ENCODE data around the gene ZFP36L1.

ZFP36L1 gene

DNA sequence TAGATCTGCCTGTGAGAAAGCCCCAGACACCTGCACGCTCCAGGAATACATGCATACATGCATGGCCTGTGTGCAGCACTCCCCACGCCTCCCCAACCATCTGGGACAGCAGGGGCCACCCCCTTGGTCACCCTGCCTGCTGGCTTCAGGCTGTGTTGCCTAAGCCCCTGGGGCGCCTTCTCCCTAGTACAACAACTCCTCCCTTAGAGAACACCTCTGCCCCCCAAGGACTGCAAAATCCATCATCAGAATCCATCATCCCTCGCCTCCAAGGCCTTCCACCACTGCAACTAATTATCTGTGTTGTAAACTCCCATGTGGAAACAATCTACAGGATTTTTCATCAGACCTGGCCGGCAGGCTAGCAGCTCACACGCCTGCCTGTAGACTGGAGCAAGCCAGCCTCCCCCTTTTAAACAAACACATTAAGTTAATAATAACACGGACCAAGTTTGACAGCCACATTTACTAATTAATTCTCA lies 36.8 kb downstream of the ZFP36L1 start:
- Histone ChIP-seq H3K4me1 (peaks cover 0 to 13% (median 0%) of the 10 kb centered on the region in 4 donors), H3K36me3 (no peaks in the 10 kb centered on the region), H3K27me3 (no peaks in the 10 kb centered on the region), H3K9me3 (no peaks in the 10 kb centered on the region), H3K4me3 (no peak overlapping the region), H3K27ac (no peak overlapping the region)
- no peak for DNase-seq
- intact Hi-C loops (cut with DNase I; ENCODE audit: low total_unique reads), result no loop called here
- TF ChIP-seq, protein P1, sequence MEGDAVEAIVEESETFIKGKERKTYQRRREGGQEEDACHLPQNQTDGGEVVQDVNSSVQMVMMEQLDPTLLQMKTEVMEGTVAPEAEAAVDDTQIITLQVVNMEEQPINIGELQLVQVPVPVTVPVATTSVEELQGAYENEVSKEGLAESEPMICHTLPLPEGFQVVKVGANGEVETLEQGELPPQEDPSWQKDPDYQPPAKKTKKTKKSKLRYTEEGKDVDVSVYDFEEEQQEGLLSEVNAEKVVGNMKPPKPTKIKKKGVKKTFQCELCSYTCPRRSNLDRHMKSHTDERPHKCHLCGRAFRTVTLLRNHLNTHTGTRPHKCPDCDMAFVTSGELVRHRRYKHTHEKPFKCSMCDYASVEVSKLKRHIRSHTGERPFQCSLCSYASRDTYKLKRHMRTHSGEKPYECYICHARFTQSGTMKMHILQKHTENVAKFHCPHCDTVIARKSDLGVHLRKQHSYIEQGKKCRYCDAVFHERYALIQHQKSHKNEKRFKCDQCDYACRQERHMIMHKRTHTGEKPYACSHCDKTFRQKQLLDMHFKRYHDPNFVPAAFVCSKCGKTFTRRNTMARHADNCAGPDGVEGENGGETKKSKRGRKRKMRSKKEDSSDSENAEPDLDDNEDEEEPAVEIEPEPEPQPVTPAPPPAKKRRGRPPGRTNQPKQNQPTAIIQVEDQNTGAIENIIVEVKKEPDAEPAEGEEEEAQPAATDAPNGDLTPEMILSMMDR (IDR thresholded peaks at IDR 0.05), result no peak

DNA sequence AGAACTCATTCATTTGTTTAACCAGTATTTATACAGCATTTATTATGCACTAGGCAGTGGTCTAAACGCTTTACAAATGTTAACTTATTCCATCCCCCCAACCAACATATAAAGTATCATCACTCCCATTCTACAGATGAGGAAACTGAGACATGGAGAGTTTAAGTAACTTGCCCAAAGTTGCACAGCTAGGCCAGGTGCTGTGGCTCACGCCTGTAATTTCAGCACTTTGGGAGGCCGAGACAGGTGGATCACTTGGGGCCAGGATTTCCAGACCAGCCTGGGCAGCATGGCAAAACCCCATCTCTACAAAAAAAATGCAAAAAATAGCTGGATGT lies 37.9 kb downstream of the ZFP36L1 start:
- Histone ChIP-seq H3K27ac (no peak overlapping the region), H3K27me3 (no peaks in the 10 kb centered on the region), H3K4me3 (no peak overlapping the region), H3K9me3 (no peaks in the 10 kb centered on the region), H3K4me1 (peaks cover 0 to 13% (median 0%) of the 10 kb centered on the region in 4 donors), H3K36me3 (no peaks in the 10 kb centered on the region)
- intact Hi-C loops (cut with DNase I; ENCODE audit: low total_unique reads), result no loop called here
- TF ChIP-seq, protein P1 (IDR thresholded peaks at IDR 0.05), result no peak
- no peak for DNase-seq

DNA sequence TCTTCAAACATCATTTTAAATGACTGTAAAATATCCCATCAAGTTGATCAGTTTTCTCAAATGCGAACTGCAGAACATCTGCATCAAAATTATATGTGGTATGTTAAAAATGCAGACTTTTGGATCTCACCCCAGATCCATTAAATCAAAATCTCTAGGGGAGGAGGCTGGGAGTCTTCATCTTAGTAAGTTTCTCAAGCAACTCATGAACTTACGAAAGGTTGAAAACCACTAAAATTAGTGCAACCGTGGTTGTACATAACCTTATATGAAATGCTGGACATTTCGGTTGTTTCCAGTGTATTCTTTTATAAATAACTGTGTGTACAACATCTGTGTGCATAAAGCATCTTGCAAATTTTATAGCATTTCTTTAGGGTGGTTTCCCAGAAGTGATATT lies 39.2 kb downstream of the ZFP36L1 start:
- H3K36me3 ChIP-seq, result no peaks in the 10 kb centered on the region
- H3K9me3 ChIP-seq, result no peaks in the 10 kb centered on the region
- TF ChIP-seq, protein P1 (IDR thresholded peaks at IDR 0.05), result no peak
- no peak for DNase-seq
- H3K4me1 ChIP-seq, result peaks cover 0 to 13% (median 0%) of the 10 kb centered on the region in 4 donors
- intact Hi-C loops (cut with DNase I; ENCODE audit: low total_unique reads), result no loop called here
- H3K4me3 ChIP-seq, result no peak overlapping the region
- H3K27me3 ChIP-seq, result no peaks in the 10 kb centered on the region
- H3K27ac ChIP-seq, result no peak overlapping the region

DNA sequence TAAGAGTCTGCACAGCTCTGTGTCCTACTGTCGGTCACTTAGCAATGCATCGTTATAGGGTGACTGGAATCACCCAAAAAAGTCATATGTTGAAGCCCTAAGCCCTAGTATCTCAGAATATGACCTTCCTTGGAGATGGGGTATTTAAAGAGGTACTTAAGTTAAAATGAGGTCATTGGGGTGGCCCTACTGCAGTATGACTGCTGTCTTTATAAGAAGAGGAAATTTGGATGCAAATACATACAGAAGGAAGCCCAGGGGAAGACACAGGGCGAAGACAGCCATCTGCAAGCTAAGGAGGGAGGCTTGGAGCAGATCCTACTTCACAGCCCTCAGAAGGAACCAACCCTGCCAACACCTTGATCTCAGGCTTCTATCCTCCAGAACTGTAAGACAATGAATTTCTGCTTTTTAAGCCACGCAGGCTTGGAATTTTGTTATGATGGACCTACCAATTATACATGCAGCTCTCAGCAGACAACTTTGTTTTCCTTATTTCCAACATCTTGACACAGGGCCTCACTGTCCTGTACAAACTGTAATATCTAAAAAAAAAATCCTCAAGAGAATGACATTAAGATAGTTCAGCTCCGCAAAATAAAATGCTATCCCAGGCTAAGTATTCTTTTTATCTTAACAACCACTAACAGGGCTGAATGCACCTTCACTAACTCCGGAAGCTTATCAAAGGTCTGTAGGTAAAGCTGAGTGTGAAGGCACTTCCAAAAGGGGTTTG lies 40.4 kb downstream of the ZFP36L1 start:
- no peak overlapping the region for H3K27ac ChIP-seq
- intact Hi-C loops (cut with DNase I; ENCODE audit: low total_unique reads), result no loop called here
- no peaks in the 10 kb centered on the region for H3K36me3 ChIP-seq
- H3K27me3 ChIP-seq, result no peaks in the 10 kb centered on the region
- TF ChIP-seq, protein P1 (IDR thresholded peaks at IDR 0.05), result no peak
- DNase-seq, result no peak
- no peak overlapping the region for H3K4me3 ChIP-seq
- H3K4me1 ChIP-seq, result peaks cover 0 to 3% (median 0%) of the 10 kb centered on the region in 4 donors
- H3K9me3 ChIP-seq, result no peaks in the 10 kb centered on the region

DNA sequence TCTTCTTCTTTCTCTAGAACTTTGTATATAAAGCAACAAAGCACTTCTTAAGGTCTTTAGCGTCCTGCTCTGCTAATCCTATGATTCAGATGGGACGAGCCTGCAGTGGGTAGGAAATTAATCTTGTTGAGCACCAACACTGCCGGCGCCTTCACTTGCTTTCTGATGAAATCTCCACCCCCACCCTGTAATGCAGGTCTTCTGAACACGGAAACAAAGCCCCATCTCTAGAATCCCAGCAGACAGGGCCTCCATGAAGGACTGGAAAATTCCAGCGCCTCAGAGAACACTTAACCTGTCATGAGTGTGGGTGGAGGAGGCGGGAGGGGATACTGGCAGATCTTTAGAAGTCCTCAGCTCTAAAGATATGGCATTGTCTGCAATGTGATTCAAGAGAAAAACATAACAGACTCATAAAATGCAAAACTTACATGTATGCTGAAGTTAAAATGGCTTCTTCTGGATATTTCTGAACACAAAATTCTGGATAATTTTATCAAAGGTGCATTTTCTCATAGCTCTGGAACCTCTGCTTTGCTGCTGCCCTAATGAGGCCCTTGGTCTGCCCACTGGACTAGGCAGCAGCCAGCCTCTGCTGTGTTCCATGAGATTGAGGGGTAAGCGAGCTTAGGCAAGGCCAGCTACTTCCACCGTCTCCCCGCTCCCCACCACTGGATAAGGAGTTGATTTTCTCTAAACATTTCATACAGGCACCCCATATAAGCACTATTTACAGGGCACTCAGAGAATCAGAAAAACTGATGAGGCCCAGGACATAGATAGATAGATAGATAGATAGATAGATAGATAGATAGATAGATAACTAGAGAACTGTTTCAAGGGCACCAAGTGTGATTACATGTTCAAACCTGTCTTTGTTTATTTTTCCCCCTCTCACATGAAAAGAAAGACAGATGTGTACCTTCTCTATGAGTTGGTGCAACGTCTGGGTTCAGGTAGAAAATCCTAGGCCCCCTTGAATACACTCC lies 43.1 kb downstream of the ZFP36L1 start:
- DNase-seq, result no peak
- Histone ChIP-seq H3K36me3 (no peaks in the 10 kb centered on the region), H3K4me3 (no peak overlapping the region), H3K27ac (no peak overlapping the region), H3K4me1 (peaks cover 0 to 6% (median 2%) of the 10 kb centered on the region in 4 donors), H3K27me3 (no peaks in the 10 kb centered on the region), H3K9me3 (no peaks in the 10 kb centered on the region)
- TF ChIP-seq, protein P1 (IDR thresholded peaks at IDR 0.05), result no peak
- intact Hi-C loops (cut with DNase I; ENCODE audit: low total_unique reads), result no loop called here
